ENCODE results near the gene ZNF511.

The ZNF511 gene

DNA sequence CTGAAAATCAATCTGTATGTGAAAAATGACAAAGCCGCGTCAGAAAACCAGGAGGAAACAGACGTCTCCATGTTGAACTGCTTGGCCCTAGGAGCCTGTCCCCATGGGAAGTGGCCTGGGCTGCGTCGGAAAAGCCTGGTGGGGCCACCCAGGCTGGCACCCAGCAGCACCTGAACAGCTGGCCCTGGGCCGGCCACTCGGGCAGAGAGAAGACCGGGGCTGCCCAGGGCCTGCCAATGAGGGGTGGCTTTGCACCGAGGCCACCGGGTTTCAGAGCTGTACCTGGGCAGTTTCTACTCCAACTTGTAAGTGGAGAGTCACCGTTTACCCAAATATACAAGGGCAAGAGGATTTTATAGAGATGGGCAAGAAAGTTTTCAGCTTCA is 50.2 kb downstream of the ZNF511 start:
- WGBS, 2 donors (ENCODE audit: extremely low coverage in 2 of 2, insufficient read length in 2 of 2, insufficient replicate concordance in 1 of 2), result no CpG with 5 or more reads among the region's 11 CpGs
- Histone ChIP-seq H3K4me1 (ENCODE audit: control insufficient read depth in 2 of 2, insufficient read depth in 1 of 2, low read depth in 1 of 2, low read length in 2 of 2) (peaks cover 0 to 6% of the 10 kb centered on the region in 2 donors), H2BK120ac (ENCODE audit: low read depth, low read length) (peak overlapping the region; percentile 72), H3K4me3 (ENCODE audit: low read length in 2 of 2) (no peak overlapping the region), H4K91ac (ENCODE audit: low read depth, low read length, poor library complexity) (no peak overlapping the region), H3K27ac (replicated peaks; ENCODE audit: low read length) (no peak overlapping the region), H3K18ac (ENCODE audit: low read length) (no peak overlapping the region), H3K4ac (ENCODE audit: low read length) (no peak overlapping the region), H2BK5ac (ENCODE audit: low read length) (no peak overlapping the region), H2AFZ (ENCODE audit: low read length) (no peak overlapping the region), H3K4me2 (ENCODE audit: insufficient read depth, low read length, poor library complexity, severe bottlenecking) (no peak overlapping the region), H3K79me1 (ENCODE audit: low read depth, low read length) (peaks cover 6% of the 10 kb centered on the region), H3K27me3 (ENCODE audit: control insufficient read depth in 3 of 3, insufficient read depth in 3 of 3, low read depth in 1 of 3, low read length in 3 of 3) (peaks cover 0 to 2% (median 0%) of the 10 kb centered on the region in 3 experiments), H2BK12ac (ENCODE audit: low read length) (peak overlapping the region; percentile 6), H3K36me3 (replicated peaks in 1 of 2; ENCODE audit: control insufficient read depth in 2 of 2, insufficient read depth in 2 of 2, low read length in 2 of 2) (peaks cover 18 to 24% of the 10 kb centered on the region in 2 donors), H2AK5ac (ENCODE audit: low read depth, low read length) (peak overlapping the region; percentile 100), H3K9ac (ENCODE audit: low read depth, low read length, poor library complexity) (no peak overlapping the region), H3K23ac (ENCODE audit: low read depth, low read length, poor library complexity) (no peak overlapping the region), H3K14ac (ENCODE audit: low read length) (no peak overlapping the region), H2BK15ac (ENCODE audit: low read length) (peak overlapping the region; percentile 92), H3K9me3 (replicated peaks in 1 of 2; ENCODE audit: control insufficient read depth in 2 of 2, insufficient read depth in 1 of 2, low read depth in 1 of 2, low read length in 2 of 2) (peaks cover 0 to 6% of the 10 kb centered on the region in 2 donors), H4K8ac (ENCODE audit: low read depth, low read length) (no peak overlapping the region)
- DNase-seq (ENCODE audit: low spot score), result no peak

DNA sequence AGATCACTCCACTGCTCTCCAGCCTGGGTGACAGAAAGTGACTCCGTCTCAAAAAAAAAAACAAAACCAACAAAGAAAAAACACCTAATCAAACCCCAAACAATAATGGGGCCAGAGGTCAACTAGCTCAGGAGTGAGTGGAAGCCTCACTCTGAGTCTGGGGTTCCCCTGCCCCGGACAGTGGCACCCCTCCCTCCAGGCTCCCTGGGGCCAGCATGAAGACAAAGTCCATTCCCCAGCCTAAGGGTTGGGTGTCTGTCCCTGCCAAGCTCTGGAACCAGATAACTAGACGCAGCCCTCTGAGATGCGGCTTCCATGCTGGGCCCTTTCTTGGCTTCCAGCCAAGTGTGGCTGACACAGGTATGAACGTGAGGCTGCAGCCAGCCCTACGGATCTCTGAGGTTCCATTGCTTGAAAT is 50.8 kb downstream of the ZNF511 start:
- H3K4me3 ChIP-seq (ENCODE audit: low read length in 2 of 2), result no peak overlapping the region
- H4K8ac ChIP-seq (ENCODE audit: low read depth, low read length), result no peak overlapping the region
- peaks cover 0 to 2% (median 0%) of the 10 kb centered on the region in 3 experiments for H3K27me3 ChIP-seq (ENCODE audit: control insufficient read depth in 3 of 3, insufficient read depth in 3 of 3, low read depth in 1 of 3, low read length in 3 of 3)
- H3K36me3 ChIP-seq (replicated peaks in 1 of 2; ENCODE audit: control insufficient read depth in 2 of 2, insufficient read depth in 2 of 2, low read length in 2 of 2), result peaks cover 20 to 30% of the 10 kb centered on the region in 2 donors
- H3K4me2 ChIP-seq (ENCODE audit: insufficient read depth, low read length, poor library complexity, severe bottlenecking), result no peak overlapping the region
- H2BK5ac ChIP-seq (ENCODE audit: low read length), result no peak overlapping the region
- peaks cover 6% of the 10 kb centered on the region for H3K79me1 ChIP-seq (ENCODE audit: low read depth, low read length)
- H3K23ac ChIP-seq (ENCODE audit: low read depth, low read length, poor library complexity), result no peak overlapping the region
- no peak overlapping the region for H2BK12ac ChIP-seq (ENCODE audit: low read length)
- no CpG with 5 or more reads among the region's 6 CpGs for WGBS, 2 donors (ENCODE audit: extremely low coverage in 2 of 2, insufficient read length in 2 of 2, insufficient replicate concordance in 1 of 2)
- no peak overlapping the region for H3K27ac ChIP-seq (replicated peaks; ENCODE audit: low read length)
- H2BK15ac ChIP-seq (ENCODE audit: low read length), result no peak overlapping the region
- peaks cover 0 to 6% of the 10 kb centered on the region in 2 donors for H3K4me1 ChIP-seq (ENCODE audit: control insufficient read depth in 2 of 2, insufficient read depth in 1 of 2, low read depth in 1 of 2, low read length in 2 of 2)
- H3K9ac ChIP-seq (ENCODE audit: low read depth, low read length, poor library complexity), result no peak overlapping the region
- H2AK5ac ChIP-seq (ENCODE audit: low read depth, low read length), result no peak overlapping the region
- H4K91ac ChIP-seq (ENCODE audit: low read depth, low read length, poor library complexity), result no peak overlapping the region
- no peak for DNase-seq (ENCODE audit: low spot score)
- peaks cover 0 to 6% of the 10 kb centered on the region in 2 donors for H3K9me3 ChIP-seq (replicated peaks in 1 of 2; ENCODE audit: control insufficient read depth in 2 of 2, insufficient read depth in 1 of 2, low read depth in 1 of 2, low read length in 2 of 2)
- no peak overlapping the region for H3K18ac ChIP-seq (ENCODE audit: low read length)
- H2BK120ac ChIP-seq (ENCODE audit: low read depth, low read length), result no peak overlapping the region
- no peak overlapping the region for H3K14ac ChIP-seq (ENCODE audit: low read length)
- no peak overlapping the region for H2AFZ ChIP-seq (ENCODE audit: low read length)
- no peak overlapping the region for H3K4ac ChIP-seq (ENCODE audit: low read length)

DNA sequence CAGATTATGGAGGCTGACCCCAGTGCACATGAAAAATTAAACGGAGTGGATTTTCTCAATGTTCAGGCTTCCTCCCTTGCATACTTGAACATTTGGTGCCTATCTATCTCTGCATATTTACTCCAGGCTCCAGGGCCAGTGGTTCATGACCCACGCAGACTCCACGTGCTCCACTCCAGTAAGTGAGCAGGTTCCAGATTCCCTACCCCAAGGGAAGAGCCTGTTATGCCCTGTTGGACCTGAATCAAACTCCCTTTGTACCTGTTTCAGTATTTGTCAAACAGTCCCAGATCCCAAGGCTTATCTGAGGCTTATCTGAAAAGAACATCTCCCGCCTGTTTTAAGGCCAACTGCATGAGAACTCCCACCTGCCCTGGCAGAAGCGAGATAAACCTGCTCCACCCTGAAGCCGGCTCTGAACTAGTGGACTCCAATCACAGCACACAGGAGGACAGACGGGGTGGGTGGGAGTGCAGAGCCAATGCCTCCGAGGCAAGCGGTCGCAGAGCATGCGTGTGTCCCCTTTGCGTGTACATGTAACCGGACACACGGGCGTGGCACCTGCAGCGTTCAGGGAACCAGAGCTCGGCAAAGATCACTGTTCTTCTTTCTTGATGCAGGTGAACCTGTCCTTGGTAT is 51.4 kb downstream of the ZNF511 start:
- H3K9me3 ChIP-seq (replicated peaks in 1 of 2; ENCODE audit: control insufficient read depth in 2 of 2, insufficient read depth in 1 of 2, low read depth in 1 of 2, low read length in 2 of 2), result peaks cover 0 to 6% of the 10 kb centered on the region in 2 donors
- DNase-seq (ENCODE audit: low spot score), result no peak
- H3K36me3 ChIP-seq (replicated peaks in 1 of 2; ENCODE audit: control insufficient read depth in 2 of 2, insufficient read depth in 2 of 2, low read length in 2 of 2), result peaks cover 26 to 35% of the 10 kb centered on the region in 2 donors
- no CpG with 5 or more reads among the region's 17 CpGs for WGBS, 2 donors (ENCODE audit: extremely low coverage in 2 of 2, insufficient read length in 2 of 2, insufficient replicate concordance in 1 of 2)
- no peak overlapping the region for H3K4me3 ChIP-seq (ENCODE audit: low read length in 2 of 2)
- H2AK5ac ChIP-seq (ENCODE audit: low read depth, low read length), result no peak overlapping the region
- H3K9ac ChIP-seq (ENCODE audit: low read depth, low read length, poor library complexity), result no peak overlapping the region
- H3K14ac ChIP-seq (ENCODE audit: low read length), result no peak overlapping the region
- peaks cover 0 to 2% (median 0%) of the 10 kb centered on the region in 3 experiments for H3K27me3 ChIP-seq (ENCODE audit: control insufficient read depth in 3 of 3, insufficient read depth in 3 of 3, low read depth in 1 of 3, low read length in 3 of 3)
- no peak overlapping the region for H3K23ac ChIP-seq (ENCODE audit: low read depth, low read length, poor library complexity)
- no peak overlapping the region for H4K91ac ChIP-seq (ENCODE audit: low read depth, low read length, poor library complexity)
- no peak overlapping the region for H3K4ac ChIP-seq (ENCODE audit: low read length)
- H2BK120ac ChIP-seq (ENCODE audit: low read depth, low read length), result no peak overlapping the region
- no peak overlapping the region for H2BK5ac ChIP-seq (ENCODE audit: low read length)
- H2BK12ac ChIP-seq (ENCODE audit: low read length), result no peak overlapping the region
- H3K79me1 ChIP-seq (ENCODE audit: low read depth, low read length), result peaks cover 6% of the 10 kb centered on the region
- H3K4me2 ChIP-seq (ENCODE audit: insufficient read depth, low read length, poor library complexity, severe bottlenecking), result no peak overlapping the region
- peak overlapping the region; percentile 52 for H4K8ac ChIP-seq (ENCODE audit: low read depth, low read length)
- no peak overlapping the region for H3K18ac ChIP-seq (ENCODE audit: low read length)
- H2BK15ac ChIP-seq (ENCODE audit: low read length), result no peak overlapping the region
- no peak overlapping the region for H3K27ac ChIP-seq (replicated peaks; ENCODE audit: low read length)
- no peak overlapping the region for H2AFZ ChIP-seq (ENCODE audit: low read length)
- H3K4me1 ChIP-seq (ENCODE audit: control insufficient read depth in 2 of 2, insufficient read depth in 1 of 2, low read depth in 1 of 2, low read length in 2 of 2), result peaks cover 0 to 6% of the 10 kb centered on the region in 2 donors

DNA sequence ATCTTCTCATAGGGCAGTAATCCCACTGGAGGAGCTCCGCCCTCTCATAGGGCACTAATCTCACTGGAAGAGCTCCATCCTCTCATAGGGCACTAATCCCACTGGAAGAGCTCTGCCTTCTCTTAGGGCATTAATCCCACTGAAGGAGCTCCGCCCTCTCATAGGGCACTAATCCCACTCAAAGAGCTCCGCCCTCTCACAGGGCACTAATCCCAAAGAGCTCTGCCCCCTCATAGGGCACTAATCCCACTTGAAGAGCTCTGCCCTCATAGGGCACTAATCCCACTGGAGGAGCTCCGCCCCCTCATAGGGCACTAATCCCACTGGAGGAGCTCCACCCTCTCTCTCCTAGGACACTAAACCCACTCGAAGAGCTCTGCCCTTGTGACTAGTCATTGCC is 52.5 kb downstream of the ZNF511 start:
- Histone ChIP-seq H4K91ac (ENCODE audit: low read depth, low read length, poor library complexity) (no peak overlapping the region), H3K36me3 (replicated peaks in 1 of 2; ENCODE audit: control insufficient read depth in 2 of 2, insufficient read depth in 2 of 2, low read length in 2 of 2) (peaks cover 32 to 46% of the 10 kb centered on the region in 2 donors), H3K18ac (ENCODE audit: low read length) (no peak overlapping the region), H4K8ac (ENCODE audit: low read depth, low read length) (no peak overlapping the region), H2BK120ac (ENCODE audit: low read depth, low read length) (no peak overlapping the region), H3K27ac (replicated peaks; ENCODE audit: low read length) (no peak overlapping the region), H3K79me1 (ENCODE audit: low read depth, low read length) (peaks cover 6% of the 10 kb centered on the region), H3K9ac (ENCODE audit: low read depth, low read length, poor library complexity) (no peak overlapping the region), H3K4me1 (ENCODE audit: control insufficient read depth in 2 of 2, insufficient read depth in 1 of 2, low read depth in 1 of 2, low read length in 2 of 2) (peaks cover 0 to 6% of the 10 kb centered on the region in 2 donors), H2AFZ (ENCODE audit: low read length) (no peak overlapping the region), H3K9me3 (replicated peaks in 1 of 2; ENCODE audit: control insufficient read depth in 2 of 2, insufficient read depth in 1 of 2, low read depth in 1 of 2, low read length in 2 of 2) (peaks cover 0 to 6% of the 10 kb centered on the region in 2 donors), H2BK5ac (ENCODE audit: low read length) (peak overlapping the region; percentile 24), H3K23ac (ENCODE audit: low read depth, low read length, poor library complexity) (no peak overlapping the region), H3K27me3 (ENCODE audit: control insufficient read depth in 3 of 3, insufficient read depth in 3 of 3, low read depth in 1 of 3, low read length in 3 of 3) (peaks cover 0 to 2% (median 0%) of the 10 kb centered on the region in 3 experiments), H2AK5ac (ENCODE audit: low read depth, low read length) (no peak overlapping the region), H2BK15ac (ENCODE audit: low read length) (no peak overlapping the region), H3K4me3 (ENCODE audit: low read length in 2 of 2) (no peak overlapping the region), H2BK12ac (ENCODE audit: low read length) (no peak overlapping the region), H3K14ac (ENCODE audit: low read length) (no peak overlapping the region), H3K4ac (ENCODE audit: low read length) (no peak overlapping the region), H3K4me2 (ENCODE audit: insufficient read depth, low read length, poor library complexity, severe bottlenecking) (no peak overlapping the region)
- no peak for DNase-seq (ENCODE audit: low spot score)
- WGBS, 2 donors (ENCODE audit: extremely low coverage in 2 of 2, insufficient read length in 2 of 2, insufficient replicate concordance in 1 of 2), result no CpG with 5 or more reads among the region's 5 CpGs

Measured in neuronal stem cell (in vitro differentiated cells).